GM12875 (cell line): Measurements from ENCODE around the gene TMPRSS6.
A peak's percentile ranks its signal among the peaks of the same experiment; 100 is the strongest.

Source experiments
- H3K4me3 ChIP-seq: one replicate; pipeline ENCODE4 v1.5.1; 2011; ENCODE audit warnings: low read depth, low read length, control low read depth
- CTCF ChIP-seq: IDR thresholded peaks from 2 replicates; pipeline ENCODE4 v1.5.1; 2011; ENCODE audit warnings: low read depth, mild to moderate bottlenecking, control low read depth, inconsistent platforms, low read length, moderate library complexity, borderline replicate concordance; ENCODE audit not compliant: insufficient read depth

The TMPRSS6 gene

DNA sequence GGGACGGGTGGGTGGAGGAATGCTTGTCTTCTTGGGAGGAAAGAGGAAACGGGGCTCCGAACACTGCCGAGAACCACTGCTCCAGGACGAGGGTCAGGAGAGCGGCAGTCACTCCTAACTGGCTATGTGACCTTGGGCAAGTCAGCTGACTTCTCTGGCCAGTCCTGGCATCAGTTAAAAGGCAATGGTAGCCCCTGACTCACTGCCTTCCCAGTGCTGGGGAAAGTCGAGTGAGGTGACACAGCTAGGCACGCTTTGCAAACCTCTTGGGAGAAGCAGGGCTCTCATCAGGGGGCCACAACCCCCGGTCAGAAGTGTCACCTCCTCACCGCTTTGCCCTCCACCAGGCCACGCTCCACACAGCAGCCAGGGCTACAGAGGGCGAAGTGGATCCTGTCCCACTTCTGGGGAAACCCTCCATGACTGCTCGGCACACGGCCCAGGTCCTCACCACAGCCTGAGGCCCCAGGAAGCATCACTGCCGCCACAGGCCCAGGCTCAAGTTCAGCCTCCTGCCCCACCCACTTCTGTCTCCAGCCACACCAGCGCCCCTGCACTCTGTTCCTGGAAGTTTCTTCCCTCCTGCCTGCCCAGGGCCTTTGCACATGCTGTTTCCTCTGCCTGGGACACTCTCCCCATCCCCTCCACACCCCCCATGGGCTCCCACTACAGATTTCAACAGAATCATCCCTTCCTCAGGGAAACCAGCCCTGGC lies 23.9 kb upstream of the TMPRSS6 start:
- no peak for TF ChIP-seq CTCF
- H3K4me3 ChIP-seq, result no peak overlapping the region

- TF ChIP-seq CTCF, result no peak
- H3K4me3 ChIP-seq, result no peak overlapping the region
These were observed 23.3 kb upstream of the TMPRSS6 start for GRCh38 chr22:37132773-37133172.

DNA sequence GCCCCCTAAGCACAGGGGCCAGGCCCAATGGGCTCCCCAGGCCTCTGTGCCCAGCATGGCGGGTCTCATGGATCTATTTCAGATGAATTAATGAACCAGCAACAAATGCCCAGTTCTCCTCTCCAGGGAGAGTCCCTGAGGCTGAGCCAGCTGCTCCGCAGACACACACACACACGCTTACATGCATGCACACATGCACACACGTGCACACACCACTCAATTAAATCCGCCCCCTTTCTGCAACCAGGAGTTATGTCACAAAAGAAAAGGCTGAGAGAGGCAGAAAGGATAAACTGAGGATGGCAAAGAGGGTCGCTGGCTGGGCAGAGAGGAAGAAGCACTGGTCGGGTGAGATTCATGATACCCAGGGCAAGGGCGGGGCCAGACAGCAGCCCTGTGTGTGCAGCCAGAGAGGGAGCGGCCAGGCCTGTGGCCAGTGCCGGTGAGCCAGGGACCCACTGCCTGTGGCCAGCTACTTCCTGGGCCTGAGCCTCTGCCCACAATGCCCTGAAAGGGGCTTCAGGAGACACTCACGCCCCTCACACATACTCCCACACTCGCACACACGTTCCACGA lies 20.4 kb upstream of the TMPRSS6 start:
- no peak for TF ChIP-seq CTCF
- H3K4me3 ChIP-seq, result no peak overlapping the region

DNA sequence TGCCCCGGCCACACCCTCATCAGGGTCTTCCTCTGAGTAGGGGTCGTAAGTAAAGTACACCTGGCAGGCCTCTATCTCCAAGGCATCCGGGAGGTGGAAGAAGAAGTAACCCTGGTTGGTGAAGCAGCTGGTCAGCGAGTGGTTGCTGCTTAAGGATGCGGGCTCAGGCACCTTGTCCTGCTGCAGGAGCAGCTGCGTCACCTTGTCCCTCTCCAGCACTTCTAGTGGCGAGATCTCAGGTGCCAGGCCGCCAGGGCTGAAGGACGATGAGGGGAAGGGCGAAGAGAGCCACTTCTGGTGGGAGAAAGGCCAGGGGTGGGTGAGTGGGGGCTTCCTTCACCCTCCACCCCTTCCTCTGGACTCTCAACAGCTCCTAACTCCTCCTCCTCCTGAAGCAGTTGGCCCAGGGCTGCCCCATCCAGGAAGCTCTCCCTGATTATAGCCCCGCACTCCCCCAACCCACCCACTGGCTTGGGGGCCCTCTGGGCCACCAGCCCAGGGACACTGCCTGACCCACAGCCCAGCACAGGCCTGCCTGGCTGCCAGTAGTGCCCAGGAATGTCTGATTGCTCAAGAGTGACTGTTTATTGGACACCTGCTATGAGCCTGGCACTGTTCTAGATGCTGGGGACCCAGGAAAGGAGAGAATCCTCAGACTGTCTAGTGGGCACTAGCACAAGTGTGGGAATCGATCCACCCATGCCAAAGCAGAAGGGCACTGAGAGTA lies 19.2 kb upstream of the TMPRSS6 start:
- TF ChIP-seq CTCF, result no peak
- H3K4me3 ChIP-seq, result no peak overlapping the region

DNA sequence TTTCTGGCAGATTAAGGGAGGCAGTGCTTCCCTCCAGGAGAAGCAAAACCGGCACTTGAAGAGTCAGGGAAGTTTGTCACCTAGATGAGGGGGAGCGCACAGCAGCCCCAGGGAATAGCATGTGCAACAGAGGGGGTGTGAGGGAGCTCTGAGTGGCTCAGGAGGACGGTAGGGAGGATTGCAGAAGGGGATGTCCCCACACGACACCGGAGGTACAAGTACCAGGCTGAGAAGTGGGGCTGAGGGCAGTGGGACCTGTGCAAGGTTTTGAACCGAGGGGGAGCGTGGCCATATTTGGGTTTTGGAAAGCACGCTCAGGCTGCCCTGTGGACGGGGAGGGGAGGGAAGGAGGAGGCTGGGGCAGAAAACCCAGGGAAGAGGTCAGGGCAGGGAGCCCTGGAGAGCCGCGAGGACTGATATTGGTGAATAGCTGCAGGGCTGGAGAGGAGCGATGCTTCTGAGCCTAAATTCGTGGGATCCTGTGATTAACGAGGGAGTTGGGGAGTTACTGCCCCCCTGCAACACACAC lies 17.9 kb upstream of the TMPRSS6 start:
- H3K4me3 ChIP-seq, result no peak overlapping the region
- no peak for TF ChIP-seq CTCF

GRCh38 chr22:37126882-37127281 lies 17.4 kb upstream of the TMPRSS6 start:
- TF ChIP-seq CTCF, result peak; percentile 53; the same call in 1 of the 2 replicates
- H3K4me3 ChIP-seq, result no peak overlapping the region
